IMR-90 (cell line): ENCODE measurements around the gene GFY. TPM values are rescaled to one million over a fixed set of nuclear protein-coding genes. Genes with fewer than 3 reads are reported as not detected.

Source experiments
- ATAC-seq: fragments of 200-7000 bp; cut with Tn5 transposase; 2 replicates; pipeline ENCODE4 v1.9.1; 2020; ENCODE audit warnings: low read depth, mild to moderate bottlenecking, moderate library complexity
- BruUV-seq: library from RNA; stranded (reverse); fragments of 400-500 nt; replicated peaks from 2 replicates; lab custom pipeline; 2021; lab: Mats Ljungman, UMichigan
- CTCF ChIA-PET: fragments of 300-600 bp; formaldehyde crosslinking; extraction: SDS; loops from one replicate; lab custom pipeline; 2021; ENCODE audit warnings: antibody characterized with exemption; lab: Yijun Ruan, JAX
- POLR2A ChIA-PET: fragments of 300-600 bp; sonication (Branson Sonifier 250); formaldehyde crosslinking; loops from one replicate; lab custom pipeline; 2022; ENCODE audit warnings: antibody characterized with exemption; ENCODE audit not compliant: unreplicated experiment; lab: Charles Lee
- DNase-seq: peaks from one replicate; pipeline ENCODE4 v3.0.0; 2013
- H2AFZ ChIP-seq: replicated peaks from 2 replicates; pipeline ENCODE3; 2013; ENCODE audit warnings: low read length, mild to moderate bottlenecking; ENCODE audit not compliant: poor library complexity
- H2AK5ac ChIP-seq: 2 replicates; pipeline ENCODE4 v1.6.1; 2013; ENCODE audit warnings: low read depth, low read length, inconsistent platforms
- H2AK9ac ChIP-seq: replicated peaks from 2 replicates; pipeline ENCODE3; 2013; ENCODE audit warnings: mild to moderate bottlenecking, low read depth, low read length, moderate library complexity; ENCODE audit not compliant: poor library complexity
- H2BK120ac ChIP-seq: 2 replicates; pipeline ENCODE4 v1.6.1; 2013; ENCODE audit warnings: low read depth, low read length, inconsistent platforms
- H2BK15ac ChIP-seq: 3 replicates; pipeline ENCODE4 v1.6.1; 2013; ENCODE audit warnings: low read depth, low read length, inconsistent platforms
- H2BK20ac ChIP-seq: 2 replicates; pipeline ENCODE4 v1.6.1; 2013; ENCODE audit warnings: low read depth, mild to moderate bottlenecking, inconsistent platforms, low read length, moderate library complexity
- H2BK5ac ChIP-seq: 2 replicates; pipeline ENCODE4 v1.6.1; 2013; ENCODE audit warnings: mild to moderate bottlenecking, low read depth, low read length, inconsistent platforms; ENCODE audit not compliant: poor library complexity, severe bottlenecking
- H3K14ac ChIP-seq: replicated peaks from 2 replicates; pipeline ENCODE4 v1.6.1; 2013; ENCODE audit warnings: low read depth, low read length, inconsistent platforms
- H3K18ac ChIP-seq: 2 replicates; pipeline ENCODE4 v1.6.1; 2013; ENCODE audit warnings: low read depth, low read length, control low read depth
- H3K23ac ChIP-seq: 2 replicates; pipeline ENCODE4 v1.6.1; 2013; ENCODE audit warnings: low read depth, low read length, inconsistent platforms
- H3K27ac ChIP-seq: 2 replicates; pipeline ENCODE4 v1.5.1; 2013; ENCODE audit warnings: mild to moderate bottlenecking, control low read depth, low read length; ENCODE audit not compliant: insufficient read depth
- H3K27me3 ChIP-seq: 2 replicates; pipeline ENCODE4 v1.6.1; 2013; ENCODE audit warnings: low read length; ENCODE audit not compliant: control insufficient read depth, insufficient read depth
- H3K36me3 ChIP-seq: 2 replicates; pipeline ENCODE4 v1.6.1; 2013; ENCODE audit warnings: low read length, mixed read lengths; ENCODE audit not compliant: control insufficient read depth, insufficient read depth
- H3K4ac ChIP-seq: 2 replicates; pipeline ENCODE4 v1.6.1; 2013; ENCODE audit warnings: low read depth, low read length, inconsistent platforms
- H3K4me1 ChIP-seq: 2 replicates; pipeline ENCODE4 v1.6.1; 2013; ENCODE audit warnings: low read length, mixed read lengths; ENCODE audit not compliant: control insufficient read depth, insufficient read depth
- H3K4me2 ChIP-seq: 2 replicates; pipeline ENCODE4 v1.6.1; 2013; ENCODE audit warnings: low read depth, mild to moderate bottlenecking, control low read depth, low read length, moderate library complexity
- H3K4me3 ChIP-seq: 2 replicates; pipeline ENCODE4 v1.5.1; 2013; ENCODE audit warnings: low read depth, mild to moderate bottlenecking, control low read depth, low read length, moderate library complexity; ENCODE audit not compliant: insufficient read depth
- H3K56ac ChIP-seq: 2 replicates; pipeline ENCODE4 v1.6.1; 2013; ENCODE audit warnings: low read length, inconsistent platforms; ENCODE audit not compliant: insufficient read depth; ENCODE audit errors: extremely low read depth
- H3K79me1 ChIP-seq, 2 experiments: 2 replicates each; pipeline ENCODE4 v1.6.1; 2013; ENCODE audit warnings: low read length in 2 of 2, inconsistent platforms in 1 of 2, low read depth in 1 of 2
- H3K9ac ChIP-seq: 2 replicates; pipeline ENCODE4 v1.6.1; 2013; ENCODE audit warnings: low read depth, low read length, control low read depth
- H3K9me1 ChIP-seq: 2 replicates; pipeline ENCODE4 v1.6.1; 2013; ENCODE audit warnings: low read length, inconsistent platforms; ENCODE audit not compliant: insufficient read depth
- H3K9me3 ChIP-seq: 2 replicates; pipeline ENCODE4 v1.6.1; 2013; ENCODE audit warnings: low read length; ENCODE audit not compliant: control insufficient read depth, insufficient read depth
- H4K20me1 ChIP-seq: 2 replicates; pipeline ENCODE4 v1.6.1; 2013; ENCODE audit warnings: low read length, inconsistent platforms; ENCODE audit not compliant: insufficient read depth
- H4K5ac ChIP-seq: 2 replicates; pipeline ENCODE4 v1.6.1; 2013; ENCODE audit warnings: mild to moderate bottlenecking, low read depth, low read length, control low read depth
- H4K8ac ChIP-seq, 2 experiments: 2 replicates each; pipeline ENCODE4 v1.6.1; 2013; ENCODE audit warnings: low read depth in 2 of 2, low read length in 2 of 2, control low read depth in 1 of 2, inconsistent platforms in 1 of 2
- H4K91ac ChIP-seq: 2 replicates; pipeline ENCODE4 v1.6.1; 2013; ENCODE audit warnings: low read depth, low read length, inconsistent platforms; ENCODE audit not compliant: insufficient read depth
- CEBPB ChIP-seq: IDR thresholded peaks from 2 replicates; pipeline ENCODE4 v1.6.1; 2012; ENCODE audit warnings: low read depth, low read length, improper control_type of control experiment
- ELK1 ChIP-seq: fragments of 150-350 bp; IDR thresholded peaks from 2 replicates; pipeline ENCODE4 v1.6.1; 2016; ENCODE audit warnings: low read depth, mild to moderate bottlenecking, low read length, moderate library complexity, borderline replicate concordance
- MAFK ChIP-seq: IDR thresholded peaks from 2 replicates; pipeline ENCODE4 v1.6.1; 2012; ENCODE audit warnings: low read depth, low read length, improper control_type of control experiment
- MAZ ChIP-seq: IDR thresholded peaks from 2 replicates; pipeline ENCODE4 v1.6.1; 2012; ENCODE audit warnings: low read depth, mild to moderate bottlenecking, low read length, improper control_type of control experiment, moderate library complexity, borderline replicate concordance
- NFE2L2 ChIP-seq: fragments of 150-350 bp; IDR thresholded peaks from 2 replicates; pipeline ENCODE4 v1.6.1; 2016; ENCODE audit warnings: low read depth, mild to moderate bottlenecking, low read length
- POLR2A ChIP-seq: IDR thresholded peaks from 2 replicates; pipeline ENCODE4 v1.6.1; 2012; ENCODE audit warnings: mild to moderate bottlenecking, low read depth, low read length
- RAD21 ChIP-seq: IDR thresholded peaks from 2 replicates; pipeline ENCODE4 v1.6.1; 2012; ENCODE audit warnings: low read length, improper control_type of control experiment
- RCOR1 ChIP-seq: IDR thresholded peaks from 2 replicates; pipeline ENCODE4 v1.6.1; 2012; ENCODE audit warnings: mild to moderate bottlenecking, low read length, improper control_type of control experiment; ENCODE audit not compliant: insufficient replicate concordance
- RFX5 ChIP-seq: IDR thresholded peaks from 2 replicates; pipeline ENCODE4 v1.8.0; 2012; ENCODE audit warnings: low read depth, mild to moderate bottlenecking, low read length, moderate library complexity
- USF2 ChIP-seq: fragments of 150-350 bp; IDR thresholded peaks from 2 replicates; pipeline ENCODE4 v1.6.1; 2017; ENCODE audit warnings: mild to moderate bottlenecking, antibody characterized with exemption, low read length, low read depth
- WGBS, 2 experiments: methylation state at CpG; one replicate each; pipeline versions ENCODE4 v1.1.5 to v1.1.7; 2013; ENCODE audit warnings: missing lambda C conversion rate in 2 of 2; ENCODE audit not compliant: insufficient read length in 1 of 2; ENCODE audit errors: extremely low coverage in 2 of 2; 5-methylcytosine and 5-hydroxymethylcytosine counted together
- dilution Hi-C: fragments of 300-500 bp; cut with HindIII; formaldehyde crosslinking; loops from one replicate; pipeline ENCODE4 v1.14.3; 2018; ENCODE audit warnings: low sequenced_read_pairs; ENCODE audit not compliant: unreplicated experiment
- in situ Hi-C: fragments of 300-500 bp; cut with MboI; formaldehyde crosslinking; loops from 3 replicates; pipeline ENCODE4 v1.14.3; 2019; ENCODE audit warnings: low sequenced_read_pairs, inconsistent platforms, mixed read lengths
- intact Hi-C: fragments of 100-400 bp; cut with micrococcal nuclease; formaldehyde crosslinking; loops from 2 replicates; pipeline ENCODE4 v1.10.0; 2022
- polyA plus RNA-seq, 3 experiments: library from polyadenylated mRNA; depleted of rRNA; stranded (reverse); fragments of >200 nt; gene quantifications; 2 replicates each; pipeline ENCODE4 v1.2.3, GENCODE V29; 2012; ENCODE audit warnings: low replicate concordance in 1 of 3
- total RNA-seq: library from RNA; depleted of rRNA; stranded (reverse); fragments of >200 nt; gene quantifications from 2 replicates; pipeline ENCODE4 v1.2.3, GENCODE V29; 2012

Gene GFY
- total and polyA plus RNA-seq, 2 of the 4 experiments (the other 2 are of a cell fraction): not detected

- Histone ChIP-seq H3K4me1 (no peaks in the 10 kb centered on the region), H4K8ac (no peak overlapping the region), H3K27ac (no peak overlapping the region), H2AFZ (no peak overlapping the region), H2AK5ac (no peak overlapping the region), H3K14ac (no peak overlapping the region), H3K9ac (no peak overlapping the region), H4K5ac (no peak overlapping the region), H2BK20ac (no peak overlapping the region), H2BK5ac (no peak overlapping the region), H3K4ac (no peak overlapping the region), H3K56ac (no peak overlapping the region), H4K91ac (no peak overlapping the region), H3K4me2 (no peak overlapping the region), H2BK120ac (no peak overlapping the region), H3K4me3 (no peak overlapping the region), H2BK15ac (no peak overlapping the region), H3K23ac (no peak overlapping the region), H3K79me1 (no peaks in the 10 kb centered on the region), H4K20me1 (no peaks in the 10 kb centered on the region), H3K18ac (no peak overlapping the region), H3K36me3 (no peaks in the 10 kb centered on the region), H3K9me3 (peaks cover 4% of the 10 kb centered on the region), H3K9me1 (no peaks in the 10 kb centered on the region), H3K27me3 (peaks cover 11% of the 10 kb centered on the region), H2AK9ac (no peak overlapping the region)
- DNase-seq (no peak), ATAC-seq (no peak)
- intact Hi-C loops: no loop called here
- dilution Hi-C loops: no loop called here
- ChIA-PET CTCF (no interaction called here), POLR2A (no interaction called here)
- in situ Hi-C loops: no loop called here
- TF ChIP-seq CEBPB (no peak), MAZ (no peak), MAFK (no peak), RAD21 (no peak), POLR2A (no peak), NFE2L2 (no peak), ELK1 (no peak), USF2 (no peak), RCOR1 (no peak), RFX5 (no peak)
- WGBS, 2 experiments: 100% methylated on average over 3 of the region's 5 CpGs; no CpG with 5 or more reads in 1 of the 2 experiments
- BruUV-seq: no TSS peak
Observed at GRCh38 chr19:49382639-49383038, 42.5 kb upstream of the GFY start.
